Loucy (cell line): ENCODE results near the gene SLCO4C1.

Source experiments
- H2AFZ ChIP-seq: fragments of 200-600 bp; sonication (generic); 2 replicates; pipeline ENCODE4 v1.6.0; 2016; ENCODE audit warnings: antibody characterized with exemption, mild to moderate bottlenecking, low read length, moderate library complexity
- H3F3A ChIP-seq: fragments of 200-600 bp; 2 replicates; pipeline ENCODE4 v1.6.0; 2016; ENCODE audit warnings: antibody characterized with exemption, low read depth, mild to moderate bottlenecking
- H3K27me3 ChIP-seq: fragments of 200-600 bp; sonication (generic); 2 replicates; pipeline ENCODE4 v1.6.1; 2014; ENCODE audit warnings: low read length, mild to moderate bottlenecking; ENCODE audit not compliant: insufficient read depth, poor library complexity, severe bottlenecking
- H3K36me3 ChIP-seq: fragments of 200-600 bp; sonication (generic); 2 replicates; pipeline ENCODE4 v1.6.1; 2016; ENCODE audit warnings: low read length; ENCODE audit not compliant: insufficient read depth
- H3K4me1 ChIP-seq: fragments of 200-600 bp; sonication (generic); 2 replicates; pipeline ENCODE4 v1.5.1; 2014; ENCODE audit warnings: low read length, mild to moderate bottlenecking; ENCODE audit not compliant: insufficient read depth, poor library complexity, severe bottlenecking
- H3K4me2 ChIP-seq: fragments of 200-600 bp; sonication (generic); 2 replicates; pipeline ENCODE4 v1.6.0; 2014; ENCODE audit warnings: antibody characterized with exemption, low read length, low read depth, mild to moderate bottlenecking; ENCODE audit not compliant: poor library complexity, severe bottlenecking
- H3K4me3 ChIP-seq: fragments of 200-600 bp; sonication (generic); 2 replicates; pipeline ENCODE4 v1.5.1; 2014; ENCODE audit warnings: low read length, mild to moderate bottlenecking, mixed read lengths; ENCODE audit not compliant: poor library complexity, severe bottlenecking
- H3K79me2 ChIP-seq: fragments of 200-600 bp; sonication (generic); 2 replicates; pipeline ENCODE4 v1.6.1; 2014; ENCODE audit warnings: low read length; ENCODE audit not compliant: insufficient read depth
- H3K9ac ChIP-seq: fragments of 200-600 bp; sonication (generic); 2 replicates; pipeline ENCODE4 v1.6.0; 2014; ENCODE audit warnings: mild to moderate bottlenecking, low read depth, low read length, moderate library complexity; ENCODE audit not compliant: poor library complexity, severe bottlenecking
- H3K9me2 ChIP-seq: fragments of 200-600 bp; sonication (generic); replicated peaks from 2 replicates; pipeline ENCODE4 v1.6.1; 2016; ENCODE audit warnings: low read depth, low read length, mixed read lengths
- H3K9me3 ChIP-seq: fragments of 200-600 bp; sonication (generic); 2 replicates; pipeline ENCODE4 v1.6.1; 2014; ENCODE audit warnings: mild to moderate bottlenecking, antibody characterized with exemption, low read length, low read depth; ENCODE audit not compliant: insufficient read depth
- H4K20me1 ChIP-seq: fragments of 200-600 bp; sonication (generic); 2 replicates; pipeline ENCODE4 v1.6.0; 2014; ENCODE audit warnings: antibody characterized with exemption, low read length, mild to moderate bottlenecking; ENCODE audit not compliant: insufficient read depth, poor library complexity, severe bottlenecking
- CTCF ChIP-seq: fragments of 200-600 bp; sonication (generic); conservative IDR thresholded peaks from 2 replicates; pipeline ENCODE4 v1.5.1; 2014; ENCODE audit warnings: mild to moderate bottlenecking, antibody characterized with exemption, low read length
- EZH2phosphoT487 ChIP-seq: fragments of 200-600 bp; IDR thresholded peaks from 2 replicates; pipeline ENCODE4 v1.6.1; 2018; ENCODE audit warnings: antibody characterized with exemption, mild to moderate bottlenecking, moderate library complexity, borderline replicate concordance

SLCO4C1 gene

GRCh38 chr5:102262688-102263087 is 33.4 kb downstream of the SLCO4C1 start:
- no peaks in the 10 kb centered on the region for H4K20me1 ChIP-seq
- TF ChIP-seq CTCF (no peak), EZH2phosphoT487 (no peak)
- no peaks in the 10 kb centered on the region for H3K9me3 ChIP-seq
- H3K36me3 ChIP-seq = no peaks in the 10 kb centered on the region
- H3K4me1 ChIP-seq = no peaks in the 10 kb centered on the region
- no peak overlapping the region for H2AFZ ChIP-seq
- no peaks in the 10 kb centered on the region for H3F3A ChIP-seq
- no peaks in the 10 kb centered on the region for H3K9me2 ChIP-seq
- no peak overlapping the region for H3K9ac ChIP-seq
- H3K4me2 ChIP-seq = no peak overlapping the region
- H3K27me3 ChIP-seq = no peaks in the 10 kb centered on the region
- no peak overlapping the region for H3K4me3 ChIP-seq
- H3K79me2 ChIP-seq = no peaks in the 10 kb centered on the region

- Histone ChIP-seq H3K36me3 (no peaks in the 10 kb centered on the region), H3K4me3 (no peak overlapping the region), H3K9me3 (no peaks in the 10 kb centered on the region), H3F3A (no peaks in the 10 kb centered on the region), H3K79me2 (no peaks in the 10 kb centered on the region), H2AFZ (no peak overlapping the region), H3K4me1 (no peaks in the 10 kb centered on the region), H3K9ac (no peak overlapping the region), H3K4me2 (no peak overlapping the region), H3K9me2 (no peaks in the 10 kb centered on the region), H3K27me3 (no peaks in the 10 kb centered on the region), H4K20me1 (no peaks in the 10 kb centered on the region)
- TF ChIP-seq EZH2phosphoT487 = no peak
- TF ChIP-seq CTCF = no peak
Observed at GRCh38 chr5:102249381-102249780, 46.7 kb downstream of the SLCO4C1 start.

- TF ChIP-seq CTCF = no peak
- no peak for TF ChIP-seq EZH2phosphoT487
- H3K4me2 ChIP-seq = no peak overlapping the region
- H3K36me3 ChIP-seq = no peaks in the 10 kb centered on the region
- no peaks in the 10 kb centered on the region for H3F3A ChIP-seq
- H3K9me2 ChIP-seq = no peaks in the 10 kb centered on the region
- H3K27me3 ChIP-seq = no peaks in the 10 kb centered on the region
- no peaks in the 10 kb centered on the region for H4K20me1 ChIP-seq
- no peaks in the 10 kb centered on the region for H3K4me1 ChIP-seq
- no peaks in the 10 kb centered on the region for H3K79me2 ChIP-seq
- H3K4me3 ChIP-seq = no peak overlapping the region
- no peaks in the 10 kb centered on the region for H3K9me3 ChIP-seq
- no peak overlapping the region for H3K9ac ChIP-seq
- H2AFZ ChIP-seq = no peak overlapping the region
Observed at GRCh38 chr5:102243213-102243612, 52.9 kb downstream of the SLCO4C1 start.
